GM18499 (cell line): ENCODE data around the gene KCND2.

Experiments used
- ATAC-seq: cut with Tn5 transposase; IDR thresholded peaks from one replicate; pipeline ENCODE4 v1.9.1; 2021; ENCODE audit warnings: moderate number of reproducible peaks; ENCODE audit not compliant: insufficient read depth, unreplicated experiment

KCND2 gene

GRCh38 chr7:120473352-120473751, 200.4 kb downstream of the KCND2 start:
- ATAC-seq = no peak

GRCh38 chr7:120475994-120476393, 203.0 kb downstream of the KCND2 start:
- peak; percentile 72 for ATAC-seq

- no peak for ATAC-seq
Observed at GRCh38 chr7:120480472-120480871, 207.5 kb downstream of the KCND2 start.

DNA sequence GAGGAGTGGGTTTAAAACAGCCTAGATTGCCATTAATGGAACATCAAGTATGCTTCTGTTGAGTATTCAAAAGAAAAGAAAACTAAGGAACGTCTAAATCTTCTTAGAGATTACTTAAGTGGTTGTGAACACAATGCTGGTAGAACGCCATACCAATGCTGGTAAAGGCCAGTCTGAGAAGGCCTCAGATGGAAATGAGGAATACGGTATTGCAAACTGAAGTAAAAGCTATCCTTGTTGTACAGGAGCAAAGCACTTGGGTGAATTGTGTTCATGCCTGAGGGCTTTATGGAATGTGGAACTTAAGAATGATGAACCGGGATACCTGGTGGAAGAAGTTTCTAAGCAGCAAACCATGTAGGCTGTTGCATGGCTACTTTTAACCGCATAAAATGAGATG, 208.0 kb downstream of the KCND2 start:
- no peak for ATAC-seq

DNA sequence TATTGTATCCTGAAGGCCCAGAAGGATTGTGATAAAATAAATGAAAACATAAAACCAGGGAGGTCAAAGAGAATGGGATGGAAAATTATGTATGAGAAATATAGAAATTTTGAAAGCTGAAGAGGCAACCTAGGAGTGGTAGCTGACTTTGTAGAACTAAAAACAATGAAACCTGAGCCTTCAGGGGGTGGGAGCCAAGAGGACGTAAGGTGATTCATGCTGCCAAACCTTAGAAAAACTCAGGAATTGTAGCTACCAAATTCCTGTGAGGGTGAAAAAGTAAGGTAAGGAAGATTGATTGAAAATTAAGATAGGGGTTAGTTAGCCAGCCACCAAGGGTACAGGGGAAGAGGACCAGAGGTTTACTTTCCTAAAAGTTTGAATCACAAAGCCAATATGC, 213.2 kb downstream of the KCND2 start:
- no peak for ATAC-seq

DNA sequence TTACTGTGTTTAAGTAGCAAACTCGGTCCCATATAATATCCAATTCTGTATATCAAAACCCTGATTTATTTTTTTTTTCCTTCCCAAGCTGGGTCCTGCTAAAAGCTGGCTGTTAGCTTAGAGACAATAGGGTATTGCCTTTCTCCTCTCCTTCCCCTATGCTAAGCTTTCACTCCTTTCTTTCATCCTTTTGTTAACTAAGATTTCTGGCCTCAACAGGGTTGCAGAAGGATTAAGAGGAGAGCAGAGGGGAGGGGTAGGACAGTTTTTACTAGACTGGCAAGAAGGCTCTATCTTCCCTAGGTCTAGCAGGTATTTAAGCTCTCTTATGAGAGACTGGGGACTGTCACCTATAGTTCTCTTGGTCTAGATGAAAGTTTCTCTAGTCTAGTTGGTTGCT, 229.2 kb downstream of the KCND2 start:
- no peak for ATAC-seq

GRCh38 chr7:120502825-120503224, 229.8 kb downstream of the KCND2 start:
- ATAC-seq = no peak

DNA sequence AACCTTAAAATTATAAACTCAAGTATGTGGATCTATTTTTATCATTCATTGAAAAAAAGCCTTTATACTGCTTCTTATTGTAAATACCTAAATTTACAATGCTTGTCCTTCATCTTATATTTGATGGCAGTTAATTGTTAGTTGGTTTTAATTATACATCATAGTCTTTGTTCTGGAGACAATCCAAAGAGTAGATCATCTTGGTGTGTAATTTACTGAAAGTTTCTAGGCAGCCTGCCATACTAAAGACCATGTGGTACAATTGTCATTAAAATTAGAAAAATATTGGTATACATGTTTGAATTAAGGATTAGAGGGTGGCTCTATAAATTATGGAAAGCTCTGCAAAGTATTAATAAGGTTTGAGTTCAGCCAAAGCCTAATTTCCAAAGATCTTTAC, 231.4 kb downstream of the KCND2 start:
- no peak for ATAC-seq

GRCh38 chr7:120505770-120506169, 232.8 kb downstream of the KCND2 start:
- ATAC-seq = no peak

DNA sequence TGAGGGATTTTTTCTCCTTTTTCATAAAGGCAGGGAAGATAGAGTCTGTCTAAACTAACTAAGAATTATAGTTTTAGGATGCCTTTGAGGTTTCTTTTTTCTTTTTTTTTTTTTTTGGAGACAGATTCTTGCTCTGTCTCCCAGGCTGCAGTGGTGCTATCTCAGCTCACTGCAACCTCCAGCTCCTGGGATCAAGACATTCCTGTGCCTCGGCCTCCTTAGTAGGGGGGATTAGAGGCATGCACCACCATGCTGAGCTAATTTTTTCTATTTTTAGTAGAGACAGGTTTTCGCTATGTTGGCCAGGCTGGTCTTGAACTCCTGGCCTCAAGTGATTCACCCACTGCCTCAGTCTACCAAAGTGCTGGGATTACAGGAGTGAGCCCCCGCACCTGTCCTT, 239.7 kb downstream of the KCND2 start:
- ATAC-seq = no peak

- no peak for ATAC-seq
Observed at GRCh38 chr7:120519224-120519623, 246.2 kb downstream of the KCND2 start.

- ATAC-seq = no peak
Observed at GRCh38 chr7:120521761-120522737, 249.1 kb downstream of the KCND2 start.

DNA sequence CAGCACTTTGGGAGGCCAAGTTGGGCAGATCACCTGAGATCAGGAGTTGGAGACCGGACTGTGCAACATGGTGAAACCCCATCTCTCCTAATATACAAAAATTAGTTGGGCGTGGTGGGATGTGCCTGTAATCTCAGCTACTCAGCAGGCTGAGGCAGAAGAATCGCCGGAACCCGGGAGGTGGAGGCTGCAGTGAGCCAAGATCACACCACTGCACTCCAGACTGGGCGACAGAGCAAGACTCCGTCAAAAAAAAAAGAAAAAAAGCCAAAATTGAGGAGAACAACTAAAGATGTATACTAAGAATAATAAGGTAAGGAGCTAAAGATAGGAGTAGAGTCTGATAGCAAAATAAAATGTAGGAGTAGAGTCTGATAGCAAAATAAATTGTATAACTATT, 251.0 kb downstream of the KCND2 start:
- no peak for ATAC-seq

DNA sequence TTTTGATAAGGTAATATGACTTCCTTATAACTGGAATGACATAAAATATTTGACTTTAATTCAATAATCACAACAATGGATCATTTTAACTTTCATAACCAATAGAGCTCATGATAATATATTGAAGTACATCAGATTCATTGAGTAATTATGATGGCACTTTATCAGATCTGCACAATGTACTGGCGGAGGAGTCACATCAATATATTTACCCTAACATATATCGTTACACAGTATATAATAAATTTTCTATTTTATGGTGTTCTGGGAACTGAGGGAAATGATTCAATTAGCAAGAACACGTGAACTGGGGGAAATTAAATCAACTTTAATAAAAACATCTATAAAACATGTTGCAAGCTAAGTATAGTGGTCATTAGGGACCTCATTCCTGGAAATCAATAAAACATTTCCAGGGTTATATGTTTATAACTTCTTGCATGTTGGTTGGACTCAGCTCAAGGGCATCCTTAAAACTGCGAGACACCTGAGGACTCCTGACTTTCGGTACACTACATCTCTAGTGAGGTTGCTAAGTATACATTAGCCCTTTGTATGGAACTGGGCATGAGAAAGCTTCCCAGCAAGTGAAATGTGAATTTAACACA, 254.0 kb downstream of the KCND2 start:
- ATAC-seq = no peak

GRCh38 chr7:120529736-120530135, 256.8 kb downstream of the KCND2 start:
- no peak for ATAC-seq

- ATAC-seq = no peak
Observed at GRCh38 chr7:120538335-120538734, 265.4 kb downstream of the KCND2 start.

DNA sequence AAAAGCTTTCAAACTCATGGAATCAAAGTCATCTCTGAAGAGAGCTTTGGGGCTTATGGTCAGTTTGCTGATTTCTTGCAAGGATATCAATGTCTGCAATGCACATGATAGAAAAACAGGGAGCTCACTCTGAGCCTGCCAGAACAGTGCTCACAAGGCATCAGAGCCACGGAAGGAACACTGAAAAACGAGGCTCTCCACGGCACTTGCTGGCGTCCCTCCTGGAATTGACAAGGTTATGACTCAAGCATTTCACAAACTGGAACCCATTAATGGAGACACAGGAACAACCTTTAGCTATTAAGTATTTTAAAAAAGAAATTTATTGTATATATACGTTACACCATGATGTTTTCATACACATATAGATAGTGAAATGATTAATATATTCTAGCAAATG, 266.3 kb downstream of the KCND2 start:
- ATAC-seq = no peak

DNA sequence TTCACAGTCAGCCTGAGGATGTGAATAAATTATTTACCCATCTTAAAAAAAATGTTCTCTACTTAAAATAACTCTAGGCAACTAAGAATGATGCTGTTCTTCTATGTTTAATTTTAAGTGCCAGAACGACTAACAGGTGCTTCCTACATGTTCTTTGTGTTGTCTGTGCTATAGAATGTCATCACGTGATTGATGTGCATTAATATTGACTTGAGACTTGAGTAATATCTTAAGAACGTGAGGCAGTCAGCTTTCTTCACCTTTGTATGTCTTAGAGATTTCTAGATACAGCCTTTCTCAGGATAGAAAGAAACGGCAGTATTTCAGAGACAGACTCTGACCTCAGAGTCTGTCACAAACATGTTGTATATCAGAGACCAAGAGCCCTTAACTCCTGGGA, 274.6 kb downstream of the KCND2 start:
- no peak for ATAC-seq

DNA sequence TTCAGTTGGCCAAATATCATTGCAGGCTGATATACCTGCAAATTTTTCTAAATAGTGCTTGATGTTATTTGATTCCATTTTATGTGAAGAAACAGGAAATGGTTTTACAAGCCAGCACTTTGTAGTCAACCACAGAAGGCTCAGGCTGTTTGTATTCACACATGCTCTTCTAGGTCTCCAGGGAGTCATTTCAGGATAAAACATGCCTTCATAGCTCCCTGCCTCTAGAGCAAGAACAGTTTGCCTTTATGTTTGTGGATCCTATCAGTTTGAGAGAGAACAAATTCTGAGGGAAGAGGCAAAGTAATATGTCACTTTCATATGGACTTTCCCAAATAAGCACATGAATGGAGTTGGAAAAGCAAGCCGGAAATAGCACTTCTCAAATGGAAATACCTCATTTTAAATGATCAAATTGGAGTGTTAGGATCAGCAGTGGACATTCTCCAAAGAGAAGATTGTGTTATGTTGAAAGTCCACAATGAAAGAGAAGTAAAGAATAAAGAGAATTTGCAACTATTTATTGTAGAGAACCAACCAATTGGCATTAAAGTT, 277.6 kb downstream of the KCND2 start:
- peak; percentile 36 for ATAC-seq

DNA sequence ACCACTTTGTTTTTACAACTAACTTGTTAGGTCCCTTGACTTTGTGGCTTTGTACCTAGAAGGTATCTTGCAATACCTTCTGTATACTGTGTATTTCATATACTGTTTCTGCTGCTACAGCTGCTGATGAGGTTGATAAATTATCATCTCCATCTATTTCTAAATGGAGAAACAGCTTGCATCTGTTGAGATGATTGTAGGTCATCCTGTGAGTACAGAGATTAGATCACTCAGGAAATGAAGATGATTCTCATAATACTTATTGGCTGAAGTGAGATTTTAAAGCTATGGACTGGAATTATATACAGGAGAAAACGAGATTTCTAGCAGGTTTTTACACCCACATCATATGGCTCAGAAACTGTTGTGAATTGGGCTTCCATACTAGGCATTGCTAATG, 280.5 kb downstream of the KCND2 start:
- no peak for ATAC-seq

DNA sequence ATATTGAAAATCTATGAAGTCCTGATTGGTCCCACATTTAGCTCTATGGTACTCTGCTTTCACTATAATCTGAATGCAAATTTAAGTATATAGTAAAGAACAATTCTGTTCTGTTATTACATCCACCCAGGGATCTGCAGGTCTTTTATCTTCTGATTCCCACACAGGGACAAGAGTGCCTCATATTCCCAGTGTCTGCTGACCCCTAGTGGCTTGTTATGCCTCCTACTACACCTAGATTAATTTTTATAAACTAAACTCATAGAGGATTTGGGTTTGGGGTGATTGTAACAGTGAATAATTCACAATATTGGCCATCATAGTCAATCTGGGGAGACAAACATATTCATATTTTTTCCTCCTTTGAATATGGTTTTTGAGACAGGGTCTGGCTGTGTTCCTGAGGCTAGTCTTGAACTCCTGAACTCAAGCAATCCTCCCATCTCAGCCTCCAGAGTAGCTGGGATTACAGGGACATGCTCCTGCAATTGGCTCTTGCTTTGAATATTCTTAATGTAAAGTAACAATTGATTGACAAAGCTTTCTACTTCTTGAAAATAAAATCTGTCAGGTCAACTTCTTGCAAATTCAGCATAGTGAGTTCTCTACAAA, 282.1 kb downstream of the KCND2 start:
- ATAC-seq = peak; percentile 48
